OCI-LY7 (cell line): ENCODE data around the gene DGKD. TPM values are rescaled to one million over a fixed set of nuclear protein-coding genes. Genes with fewer than 3 reads are reported as not detected.

ENCODE experiments used
- BruUV-seq: library from RNA; stranded (reverse); fragments of 400-500 nt; replicated peaks from 2 replicates; lab custom pipeline; 2021; lab: Mats Ljungman, UMichigan
- CTCF ChIA-PET: fragments of 300-600 bp; sonication (Branson Sonifier 250); formaldehyde crosslinking; loops from one replicate; lab custom pipeline; 2022; ENCODE audit warnings: antibody characterized with exemption; ENCODE audit not compliant: unreplicated experiment; lab: Charles Lee
- POLR2A ChIA-PET: fragments of 300-600 bp; sonication (Branson Sonifier 250); formaldehyde crosslinking; loops from one replicate; lab custom pipeline; 2022; ENCODE audit warnings: antibody characterized with exemption; lab: Charles Lee
- DNase-seq: peaks from one replicate; pipeline ENCODE4 v3.0.0-alpha.2; 2015; ENCODE audit warnings: low spot score
- H2AFZ ChIP-seq: fragments of 200-600 bp; sonication (generic), shearing (Covaris generic); 2 replicates; pipeline ENCODE4 v1.6.1; 2014; ENCODE audit warnings: mild to moderate bottlenecking, antibody characterized with exemption, low read length, moderate library complexity
- H3K27ac ChIP-seq: fragments of 200-600 bp; sonication (generic); 2 replicates; pipeline ENCODE4 v1.5.1; 2014; ENCODE audit warnings: mixed run types, low read depth, mild to moderate bottlenecking, moderate library complexity, low read length, inconsistent platforms; ENCODE audit not compliant: poor library complexity, severe bottlenecking
- H3K36me3 ChIP-seq: fragments of 200-600 bp; sonication (generic); 2 replicates; pipeline ENCODE4 v1.6.1; 2014; ENCODE audit warnings: mild to moderate bottlenecking, antibody characterized with exemption, low read length, moderate library complexity, mixed read lengths; ENCODE audit not compliant: insufficient read depth
- H3K4me1 ChIP-seq: fragments of 200-600 bp; sonication (generic); 2 replicates; pipeline ENCODE4 v1.5.1; 2014; ENCODE audit warnings: mild to moderate bottlenecking, low read length; ENCODE audit not compliant: insufficient read depth, poor library complexity, severe bottlenecking
- H3K4me2 ChIP-seq: fragments of 200-600 bp; sonication (generic); 2 replicates; pipeline ENCODE4 v1.6.1; 2014; ENCODE audit warnings: mild to moderate bottlenecking, low read length
- H3K4me3 ChIP-seq: fragments of 200-600 bp; sonication (generic); 2 replicates; pipeline ENCODE4 v1.5.1; 2014; ENCODE audit warnings: mild to moderate bottlenecking, low read depth, low read length; ENCODE audit not compliant: poor library complexity, severe bottlenecking
- H3K79me2 ChIP-seq: fragments of 200-600 bp; sonication (generic); 2 replicates; pipeline ENCODE4 v1.6.1; 2016; ENCODE audit warnings: low read depth, mild to moderate bottlenecking, low read length, moderate library complexity, mixed read lengths; ENCODE audit not compliant: insufficient read depth
- H3K9me2 ChIP-seq: fragments of 200-600 bp; sonication (generic); 2 replicates; pipeline ENCODE4 v1.6.1; 2016; ENCODE audit warnings: mild to moderate bottlenecking, low read length, mixed read lengths; ENCODE audit not compliant: insufficient read depth
- H3K9me3 ChIP-seq: fragments of 200-600 bp; sonication (generic); 2 replicates; pipeline ENCODE4 v1.6.1; 2014; ENCODE audit warnings: mild to moderate bottlenecking, mixed run types, low read length, mixed read lengths
- H4K20me1 ChIP-seq: fragments of 200-600 bp; sonication (generic); 2 replicates; pipeline ENCODE4 v1.6.1; 2014; ENCODE audit warnings: mild to moderate bottlenecking, antibody characterized with exemption, low read length, moderate library complexity, mixed read lengths; ENCODE audit not compliant: insufficient read depth
- CTCF ChIP-seq: fragments of 200-600 bp; sonication (generic); conservative IDR thresholded peaks from 2 replicates; pipeline ENCODE4 v1.5.1; 2014; ENCODE audit warnings: mild to moderate bottlenecking, antibody characterized with exemption, low read length, moderate library complexity, mixed read lengths
- EZH2phosphoT487 ChIP-seq: fragments of 200-600 bp; sonication (generic); IDR thresholded peaks from 2 replicates; pipeline ENCODE4 v1.6.1; 2018; ENCODE audit warnings: low read depth, borderline replicate concordance, mild to moderate bottlenecking, mixed run types, antibody characterized with exemption, low read length, moderate library complexity, mixed read lengths
- intact Hi-C: fragments of 100-400 bp; cut with micrococcal nuclease; formaldehyde crosslinking; loops from one replicate; pipeline ENCODE4 v1.10.0; 2022; ENCODE audit not compliant: unreplicated experiment
- total RNA-seq, 2 experiments: library from RNA; depleted of rRNA in 1 of 2; stranded (reverse); fragments of >200 nt in 1 of 2; shearing (Covaris generic) in 1 of 2; gene quantifications; 2 replicates each; pipeline ENCODE4 v1.2.3, GENCODE V29; 2014 to 2022

Gene DGKD
- total RNA-seq, 2 experiments from 2014 or later = 62.9 to 271 TPM

GRCh38 chr2:233346376-233346775 lies 7.9 kb upstream of the DGKD start:
- intact Hi-C loops = loop anchor here (5.0 kb wide), 1 partner anchor 36 kb away; no protein-coding TSS in a partner anchor
- Histone ChIP-seq H4K20me1 (no peaks in the 10 kb centered on the region), H3K4me2 (no peak overlapping the region), H2AFZ (no peak overlapping the region), H3K79me2 (no peaks in the 10 kb centered on the region), H3K9me3 (no peaks in the 10 kb centered on the region), H3K9me2 (no peaks in the 10 kb centered on the region), H3K27ac (no peak overlapping the region), H3K4me3 (no peak overlapping the region), H3K4me1 (peaks cover 25% of the 10 kb centered on the region), H3K36me3 (no peaks in the 10 kb centered on the region)
- ChIA-PET CTCF (no interaction called here), POLR2A (interaction anchor here (0.9 to 1.7 kb wide), 5 partner anchors 8 to 50 kb away, joined by 3 to 5 read pairs (median 3); no protein-coding TSS in a partner anchor)
- BruUV-seq = no TSS peak
- no peak for DNase-seq
- TF ChIP-seq CTCF (no peak), EZH2phosphoT487 (no peak)

GRCh38 chr2:233346930-233347329 lies 7.4 kb upstream of the DGKD start:
- BruUV-seq = no TSS peak
- Histone ChIP-seq H3K9me2 (no peaks in the 10 kb centered on the region), H3K27ac (no peak overlapping the region), H4K20me1 (no peaks in the 10 kb centered on the region), H3K4me1 (peaks cover 25% of the 10 kb centered on the region), H3K4me2 (no peak overlapping the region), H3K9me3 (no peaks in the 10 kb centered on the region), H3K79me2 (no peaks in the 10 kb centered on the region), H2AFZ (no peak overlapping the region), H3K4me3 (no peak overlapping the region), H3K36me3 (no peaks in the 10 kb centered on the region)
- intact Hi-C loops = loop anchor here (5.0 kb wide), 1 partner anchor 35 kb away; no protein-coding TSS in a partner anchor
- no peak for TF ChIP-seq CTCF
- no peak for TF ChIP-seq EZH2phosphoT487
- ChIA-PET POLR2A (interaction anchor here (0.9 to 1.7 kb wide), 3 partner anchors 8 to 25 kb away, joined by 3 to 4 read pairs (median 4); no protein-coding TSS in a partner anchor), CTCF (no interaction called here)
- no peak for DNase-seq
